Fibroblast of peridontal ligament (primary cell): ENCODE data around the gene MTFMT.
A peak's percentile ranks its signal among the peaks of the same experiment; 100 is the strongest.

Source experiments
- DNase-seq: peaks from one replicate; pipeline ENCODE4 v3.0.0-alpha.2; 2010; ENCODE audit errors: extremely low read depth

Gene MTFMT

GRCh38 chr15:64987136-64987535 is 42.3 kb downstream of the MTFMT start:
- peak; percentile 59 for DNase-seq

GRCh38 chr15:64985366-64986033 is 43.9 kb downstream of the MTFMT start:
- DNase-seq, result no peak

- peak; percentile 88 for DNase-seq
These were observed 47.0 kb downstream of the MTFMT start for GRCh38 chr15:64982472-64982871.

- no peak for DNase-seq
These were observed 47.5 kb downstream of the MTFMT start for GRCh38 chr15:64981812-64982431.

GRCh38 chr15:64979252-64979710 is 50.2 kb downstream of the MTFMT start:
- no peak for DNase-seq

- DNase-seq, result peak; percentile 86
These were observed 54.0 kb downstream of the MTFMT start for GRCh38 chr15:64975390-64975789.

GRCh38 chr15:64970698-64971097 is 58.7 kb downstream of the MTFMT start:
- DNase-seq, result no peak

GRCh38 chr15:64969401-64969800 is 60.0 kb downstream of the MTFMT start:
- no peak for DNase-seq

- DNase-seq, result no peak
These were observed 68.4 kb downstream of the MTFMT start for GRCh38 chr15:64961013-64961412.

- no peak for DNase-seq
These were observed 69.3 kb downstream of the MTFMT start for GRCh38 chr15:64960153-64960552.

GRCh38 chr15:64959128-64959527 is 70.3 kb downstream of the MTFMT start:
- DNase-seq, result no peak

GRCh38 chr15:64954395-64954794 is 75.0 kb downstream of the MTFMT start:
- DNase-seq, result no peak

GRCh38 chr15:64951777-64952418 is 77.5 kb downstream of the MTFMT start:
- no peak for DNase-seq
